HEK293 (cell line): Measurements from ENCODE around the gene CDYL2.

Experiments used
- BCL11B ChIP-seq: fragments of 450-650 bp; formaldehyde crosslinking; IDR thresholded peaks from 2 replicates; pipeline ENCODE4 v1.5.1; 2016; ENCODE audit warnings: low read depth, missing biosample characterization, missing genetic modification characterization
- CTCF ChIP-seq: fragments of 450-650 bp; formaldehyde crosslinking; IDR thresholded peaks from 2 replicates; pipeline ENCODE4 v1.5.1; 2016; ENCODE audit warnings: missing biosample characterization, missing genetic modification characterization
- FEZF1 ChIP-seq: fragments of 450-650 bp; formaldehyde crosslinking; IDR thresholded peaks from 2 replicates; pipeline ENCODE4 v1.5.1; 2016; ENCODE audit warnings: missing biosample characterization, missing genetic modification characterization
- GFI1B ChIP-seq: fragments of 450-650 bp; formaldehyde crosslinking; IDR thresholded peaks from 2 replicates; pipeline ENCODE4 v1.5.1; 2016; ENCODE audit warnings: missing biosample characterization, missing genetic modification characterization
- KLF7 ChIP-seq: fragments of 450-650 bp; formaldehyde crosslinking; IDR thresholded peaks from 2 replicates; pipeline ENCODE4 v1.5.1; 2016; ENCODE audit warnings: missing biosample characterization, missing genetic modification characterization, borderline replicate concordance
- PATZ1 ChIP-seq: fragments of 450-650 bp; formaldehyde crosslinking; IDR thresholded peaks from 2 replicates; pipeline ENCODE4 v1.5.1; 2016; ENCODE audit warnings: missing biosample characterization, missing genetic modification characterization
- PBX3 ChIP-seq: sonication (generic); formaldehyde crosslinking; IDR thresholded peaks from 2 replicates; pipeline ENCODE4 v1.8.1; 2022; ENCODE audit warnings: mild to moderate bottlenecking, moderate library complexity, missing genetic modification reagents
- PRDM4 ChIP-seq: fragments of 450-650 bp; formaldehyde crosslinking; IDR thresholded peaks from 2 replicates; pipeline ENCODE4 v1.5.1; 2017; ENCODE audit warnings: missing biosample characterization, missing genetic modification characterization
- SCRT2 ChIP-seq: fragments of 450-650 bp; formaldehyde crosslinking; IDR thresholded peaks from 2 replicates; pipeline ENCODE4 v1.5.1; 2016; ENCODE audit warnings: missing biosample characterization, missing genetic modification characterization
- SP7 ChIP-seq: fragments of 450-650 bp; formaldehyde crosslinking; IDR thresholded peaks from 2 replicates; pipeline ENCODE4 v1.5.1; 2016; ENCODE audit warnings: missing biosample characterization, missing genetic modification characterization
- TRIM28 ChIP-seq: IDR thresholded peaks from 2 replicates; pipeline ENCODE4 v1.6.1; 2011; ENCODE audit warnings: low read length, control low read depth, borderline replicate concordance
- ZBTB1 ChIP-seq: fragments of 450-650 bp; formaldehyde crosslinking; IDR thresholded peaks from 2 replicates; pipeline ENCODE4 v1.5.1; 2016; ENCODE audit warnings: missing biosample characterization, missing genetic modification characterization
- ZBTB20 ChIP-seq: fragments of 450-650 bp; formaldehyde crosslinking; IDR thresholded peaks from 2 replicates; pipeline ENCODE4 v1.5.1; 2016; ENCODE audit warnings: missing biosample characterization, missing genetic modification characterization
- ZEB2 ChIP-seq: fragments of 450-650 bp; formaldehyde crosslinking; IDR thresholded peaks from 2 replicates; pipeline ENCODE4 v1.5.1; 2016; ENCODE audit warnings: missing biosample characterization, missing genetic modification characterization
- ZFHX2 ChIP-seq: fragments of 450-650 bp; formaldehyde crosslinking; conservative IDR thresholded peaks from 2 replicates; pipeline ENCODE4 v1.5.1; 2016; ENCODE audit warnings: missing biosample characterization, missing genetic modification characterization
- ZNF10 ChIP-seq: fragments of 450-650 bp; formaldehyde crosslinking; IDR thresholded peaks from 2 replicates; pipeline ENCODE4 v1.5.1; 2017; ENCODE audit warnings: missing biosample characterization, missing genetic modification characterization
- ZNF140 ChIP-seq: fragments of 450-650 bp; formaldehyde crosslinking; IDR thresholded peaks from 2 replicates; pipeline ENCODE4 v1.5.1; 2016; ENCODE audit warnings: missing biosample characterization, missing genetic modification characterization
- ZNF2 ChIP-seq: fragments of 450-650 bp; formaldehyde crosslinking; IDR thresholded peaks from 2 replicates; pipeline ENCODE4 v1.5.1; 2016; ENCODE audit warnings: missing biosample characterization, missing genetic modification characterization
- ZNF221 ChIP-seq: fragments of 450-650 bp; formaldehyde crosslinking; IDR thresholded peaks from 2 replicates; pipeline ENCODE4 v1.5.1; 2017; ENCODE audit warnings: missing biosample characterization, missing genetic modification characterization, borderline replicate concordance
- ZNF37A ChIP-seq: fragments of 450-650 bp; IDR thresholded peaks from 2 replicates; pipeline ENCODE4 v1.5.1; 2018; ENCODE audit warnings: missing biosample characterization, missing genetic modification characterization
- ZNF398 ChIP-seq: fragments of 450-650 bp; formaldehyde crosslinking; IDR thresholded peaks from 2 replicates; pipeline ENCODE4 v1.5.1; 2017; ENCODE audit warnings: missing biosample characterization, missing genetic modification characterization
- ZNF529 ChIP-seq: fragments of 450-650 bp; formaldehyde crosslinking; IDR thresholded peaks from 2 replicates; pipeline ENCODE4 v1.5.1; 2017; ENCODE audit warnings: missing genetic modification characterization, missing biosample characterization; ENCODE audit not compliant: insufficient replicate concordance
- ZNF544 ChIP-seq: fragments of 450-650 bp; formaldehyde crosslinking; IDR thresholded peaks from 2 replicates; pipeline ENCODE4 v1.5.0; 2017; ENCODE audit warnings: missing biosample characterization, missing genetic modification characterization
- ZNF549 ChIP-seq: fragments of 450-650 bp; IDR thresholded peaks from 2 replicates; pipeline ENCODE4 v1.5.1; 2018; ENCODE audit warnings: missing biosample characterization, missing genetic modification characterization, mild to moderate bottlenecking, inconsistent platforms, moderate library complexity
- ZNF596 ChIP-seq: fragments of 450-650 bp; IDR thresholded peaks from 2 replicates; pipeline ENCODE4 v1.5.0; 2018; ENCODE audit warnings: missing biosample characterization, mild to moderate bottlenecking, missing genetic modification characterization, moderate library complexity
- ZNF626 ChIP-seq: fragments of 450-650 bp; sonication (Bioruptor Pico); formaldehyde crosslinking; IDR thresholded peaks from 2 replicates; pipeline ENCODE4 v1.5.1; 2018; ENCODE audit warnings: missing biosample characterization, missing genetic modification characterization, inconsistent platforms
- ZNF639 ChIP-seq: fragments of 450-650 bp; formaldehyde crosslinking; IDR thresholded peaks from 2 replicates; pipeline ENCODE4 v1.5.1; 2016; ENCODE audit warnings: missing biosample characterization, missing genetic modification characterization
- ZNF660 ChIP-seq: fragments of 450-650 bp; IDR thresholded peaks from 2 replicates; pipeline ENCODE4 v1.5.1; 2018; ENCODE audit warnings: missing biosample characterization, mild to moderate bottlenecking, missing genetic modification characterization
- ZNF670 ChIP-seq: fragments of 450-650 bp; formaldehyde crosslinking; IDR thresholded peaks from 2 replicates; pipeline ENCODE4 v1.5.1; 2016; ENCODE audit warnings: missing biosample characterization, missing genetic modification characterization, low read depth
- ZSCAN16 ChIP-seq: fragments of 450-650 bp; formaldehyde crosslinking; IDR thresholded peaks from 2 replicates; pipeline ENCODE4 v1.5.1; 2016; ENCODE audit warnings: missing biosample characterization, missing genetic modification characterization

The CDYL2 gene

GRCh38 chr16:80569440-80570105, 234.8 kb downstream of the CDYL2 start (continued):
- TF ChIP-seq PBX3 (CRISPR knock-in tag) (no peak), BCL11B (tag by site-specific recombination) (no peak), ZNF140 (no peak), ZNF596 (tag by site-specific recombination) (no peak), ZNF529 (tag by site-specific recombination) (no peak), ZNF10 (tag by site-specific recombination) (no peak), ZNF221 (no peak), KLF7 (tag by site-specific recombination) (no peak), ZNF37A (no peak), ZNF549 (tag by site-specific recombination) (no peak), ZNF626 (tag by site-specific recombination) (no peak), ZNF398 (peak; percentile 84), PRDM4 (peak; percentile 23; the same call in 1 of the 2 replicates), SP7 (tag by site-specific recombination) (peak; percentile 77), SCRT2 (tag by site-specific recombination) (peak; percentile 91), ZNF544 (tag by site-specific recombination) (no peak), PATZ1 (tag by site-specific recombination) (peak; percentile 80), ZBTB1 (no peak), ZNF2 (tag by site-specific recombination) (peak; percentile 54; the same call in 1 of the 2 replicates), CTCF (no peak), ZNF670 (tag by site-specific recombination) (no peak), ZNF639 (tag by site-specific recombination) (no peak; the same call in 1 of the 2 replicates), FEZF1 (tag by site-specific recombination) (no peak), ZNF660 (tag by site-specific recombination) (peak; percentile 52; the same call in 1 of the 2 replicates), ZEB2 (tag by site-specific recombination) (peak; percentile 60; the same call in 1 of the 2 replicates), ZFHX2 (tag by site-specific recombination) (0 out of 2 replicates have a peak, but pooled peaks have one; percentile 15), ZBTB20 (peak; percentile 95), TRIM28 (peak; percentile 59; the same call in 1 of the 2 replicates), GFI1B (tag by site-specific recombination) (no peak), ZSCAN16 (tag by site-specific recombination) (no peak)
